Activated CD8-positive, alpha-beta memory T cell treated with anti-CD3 and anti-CD28 coated beads for 48 hours (primary cell): ENCODE measurements around the gene THOC1.

Experiments used
- DNase-seq, 3 experiments: peaks; one replicate each; pipeline ENCODE4 v3.0.0-alpha.2; 2020; ENCODE audit warnings: low read depth in 2 of 3, low spot score in 2 of 3

Gene THOC1

DNA sequence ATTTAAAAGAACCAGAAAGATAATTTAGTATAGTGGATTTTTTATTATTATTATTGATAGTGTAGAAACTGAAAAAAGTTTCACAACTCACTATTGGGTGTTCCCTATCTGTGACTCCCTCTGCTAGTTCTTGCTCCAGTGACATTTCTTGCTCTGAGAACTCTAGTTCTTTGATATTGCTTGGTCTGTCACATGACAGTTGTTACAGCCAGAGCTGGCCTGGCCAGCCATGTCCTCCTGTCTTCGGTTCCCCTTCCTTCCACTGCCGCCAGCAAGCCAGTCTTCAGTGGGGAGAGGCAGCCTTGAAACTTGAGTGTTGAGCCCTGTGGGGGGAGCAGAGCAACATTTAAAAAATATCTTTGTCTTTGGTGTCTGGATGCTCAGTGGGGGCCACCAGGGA is 7.6 kb upstream of the THOC1 start:
- no peak for DNase-seq

DNA sequence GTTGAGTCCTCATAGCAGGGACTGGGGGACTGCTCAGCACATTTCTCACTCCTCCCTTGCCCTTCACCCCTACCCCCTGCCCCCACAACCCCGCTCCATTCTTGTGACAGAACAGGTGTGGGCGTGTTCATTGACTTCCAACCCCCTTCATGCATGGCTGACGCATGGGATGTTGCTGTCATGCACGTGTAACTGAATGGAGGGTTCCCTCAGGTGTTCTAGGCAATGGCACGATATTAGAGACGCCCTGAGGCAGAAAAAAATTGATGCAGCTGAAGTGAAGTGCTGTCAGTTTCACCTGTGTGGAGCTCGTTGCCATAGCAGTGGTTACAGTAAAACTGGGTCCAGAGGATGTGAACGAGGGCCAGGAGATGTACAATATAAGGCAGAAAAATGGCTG is 6.5 kb upstream of the THOC1 start:
- no peak for DNase-seq

GRCh38 chr18:273525-273924 is 5.7 kb upstream of the THOC1 start:
- no peak for DNase-seq

DNA sequence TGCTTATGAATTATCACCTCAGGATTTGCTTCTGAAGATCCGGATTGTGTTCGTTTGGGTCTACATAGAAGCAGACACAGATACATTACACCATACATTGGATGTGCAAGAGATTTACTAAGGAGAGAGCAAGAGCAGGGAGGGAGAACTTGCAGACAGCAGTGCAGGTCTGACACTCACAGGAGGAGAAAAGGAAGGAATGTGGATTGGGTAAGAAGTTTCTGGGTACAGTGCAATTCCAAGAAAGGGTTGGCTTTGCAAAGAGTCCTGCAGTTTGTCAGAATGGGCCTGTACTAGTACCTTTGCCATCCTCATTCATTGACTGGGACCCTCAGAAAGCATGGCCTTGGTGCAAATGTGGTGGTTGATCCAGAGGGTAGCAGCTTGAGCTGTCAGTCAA is 4.8 kb upstream of the THOC1 start:
- DNase-seq = no peak

DNA sequence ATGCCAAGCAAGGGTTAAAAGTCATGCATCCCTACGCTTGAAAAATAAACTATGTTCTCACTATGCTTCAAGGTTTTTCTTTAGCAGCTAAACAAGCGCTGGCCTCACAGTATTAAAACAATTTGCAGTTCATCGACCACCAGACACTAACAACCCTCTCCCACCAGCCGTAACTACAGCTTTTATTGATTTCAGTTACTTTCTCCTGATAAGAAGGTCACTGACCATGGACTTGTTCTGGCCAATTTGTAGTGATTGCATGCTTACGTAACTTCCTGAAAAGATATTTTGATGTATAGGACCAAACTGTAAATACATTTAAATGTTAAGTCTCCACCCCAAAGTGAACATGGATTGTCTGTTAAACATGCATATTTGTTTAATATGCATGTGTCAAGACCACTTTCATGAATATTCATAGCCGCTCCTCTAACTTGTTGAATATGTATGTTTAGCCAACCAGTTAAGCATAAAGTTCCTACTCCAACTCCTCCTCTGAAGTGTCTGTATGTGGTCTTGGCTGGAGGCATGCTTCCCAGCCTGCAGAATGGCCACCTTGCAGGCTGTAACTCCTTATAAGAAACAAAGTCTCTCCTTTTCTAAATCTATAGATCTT is 1.7 kb upstream of the THOC1 start:
- DNase-seq = no peak

DNA sequence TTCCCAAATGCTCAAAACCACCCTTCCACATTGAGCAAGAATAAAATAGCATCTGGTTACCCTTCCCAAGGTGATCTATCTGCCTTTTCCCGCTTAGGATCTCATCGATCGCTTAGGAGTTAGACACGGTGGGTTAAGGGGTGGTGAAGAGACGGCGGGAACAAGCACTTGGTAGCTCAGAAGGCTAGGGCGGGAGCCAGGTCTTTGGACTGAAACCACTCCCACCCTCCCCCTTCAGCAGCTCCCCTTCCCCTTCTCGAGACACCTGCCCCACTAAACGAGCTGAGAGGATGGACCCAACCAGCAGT is 513 bp downstream of the THOC1 start:
- no peak for DNase-seq

- DNase-seq = no peak
These were observed 6.3 kb downstream of the THOC1 start for GRCh38 chr18:261398-262073.

DNA sequence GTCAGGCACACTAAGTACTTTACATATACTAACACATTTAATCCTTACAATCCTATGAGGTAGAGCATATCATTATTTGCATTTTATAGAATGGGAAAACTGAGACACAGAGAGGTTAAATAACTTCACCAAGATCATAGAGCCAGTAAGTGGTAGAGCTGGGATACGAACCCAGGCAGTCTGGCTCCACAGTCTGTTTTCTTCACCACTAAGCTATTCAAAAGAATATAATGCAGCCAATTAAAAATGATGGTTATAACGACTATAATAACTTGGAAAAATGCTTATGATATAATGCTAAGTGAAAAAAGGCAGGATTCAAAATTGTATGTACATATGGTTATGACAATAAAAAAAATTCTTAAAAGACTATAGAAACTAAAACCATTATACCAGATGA is 7.3 kb downstream of the THOC1 start:
- no peak for DNase-seq

- no peak for DNase-seq
These were observed 12.7 kb downstream of the THOC1 start for GRCh38 chr18:255171-255570.

DNA sequence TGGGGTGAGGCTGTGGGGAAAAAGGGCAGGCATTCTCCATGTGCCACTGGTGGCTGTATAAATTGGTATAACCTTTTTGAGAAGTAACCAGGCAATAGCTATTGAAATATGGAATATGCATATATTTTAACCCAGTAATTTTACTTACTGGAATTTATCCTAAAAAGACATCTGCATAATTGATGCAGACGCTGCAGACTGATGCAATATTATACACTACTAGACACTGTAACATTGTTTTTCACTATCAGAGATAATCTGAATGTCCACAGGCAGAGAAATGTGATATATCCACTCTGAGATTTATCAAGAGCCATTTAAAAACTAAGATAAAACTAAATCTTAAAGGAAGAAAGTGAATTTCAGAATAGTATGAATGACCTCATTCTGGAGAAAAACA is 14.7 kb downstream of the THOC1 start:
- no peak for DNase-seq

GRCh38 chr18:251572-251971 is 16.3 kb downstream of the THOC1 start:
- DNase-seq = no peak

GRCh38 chr18:250685-251084 is 17.2 kb downstream of the THOC1 start:
- no peak for DNase-seq

- DNase-seq = no peak
These were observed 19.8 kb downstream of the THOC1 start for GRCh38 chr18:248053-248452.

DNA sequence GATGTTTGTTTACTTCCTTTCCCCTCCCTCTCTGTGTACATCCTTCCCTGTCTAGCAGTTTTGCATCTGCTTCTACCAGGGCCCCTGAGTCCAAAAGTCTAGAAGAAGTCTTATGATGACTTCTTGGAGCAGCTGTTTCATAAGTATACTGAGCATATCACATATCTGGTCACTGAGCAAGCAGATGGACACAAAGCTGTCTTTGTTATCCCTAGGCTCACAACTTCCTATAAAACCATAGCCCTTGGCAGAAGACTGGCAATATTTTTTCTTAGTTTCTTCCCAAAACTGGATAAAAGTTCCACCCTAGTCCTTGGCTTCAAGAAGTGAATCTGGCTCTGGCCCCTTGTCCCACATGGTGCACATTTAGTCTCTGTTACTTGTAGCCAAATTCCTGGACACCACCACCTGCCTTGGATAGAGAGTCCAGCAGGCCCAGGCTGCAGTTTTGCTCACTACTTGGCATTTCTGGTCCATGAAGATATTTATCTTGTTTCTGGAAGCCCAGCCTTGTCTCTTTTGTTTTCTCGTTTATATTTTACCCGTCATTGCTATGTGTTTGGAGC is 22.5 kb downstream of the THOC1 start:
- no peak for DNase-seq

- no peak for DNase-seq
These were observed 27.7 kb downstream of the THOC1 start for GRCh38 chr18:240175-240574.

DNA sequence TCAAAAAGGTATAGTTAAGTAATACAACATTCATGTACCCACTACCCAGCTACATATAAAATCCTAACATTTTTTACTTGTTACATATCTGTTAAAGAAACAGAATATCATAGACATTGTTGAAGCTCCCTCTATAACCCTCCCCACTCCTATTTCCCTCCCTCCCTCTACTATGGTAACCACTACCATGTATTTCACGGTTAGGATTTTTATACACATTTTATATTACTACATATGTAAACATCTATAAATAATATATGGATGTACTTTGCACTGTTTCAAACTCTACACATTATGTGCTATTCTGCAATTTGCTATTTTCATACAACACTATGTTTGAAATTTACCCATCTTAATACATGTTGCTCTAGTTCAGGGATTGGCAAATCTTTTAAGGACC is 36.3 kb downstream of the THOC1 start:
- DNase-seq = no peak

GRCh38 chr18:228586-228985 is 39.3 kb downstream of the THOC1 start:
- DNase-seq = no peak

DNA sequence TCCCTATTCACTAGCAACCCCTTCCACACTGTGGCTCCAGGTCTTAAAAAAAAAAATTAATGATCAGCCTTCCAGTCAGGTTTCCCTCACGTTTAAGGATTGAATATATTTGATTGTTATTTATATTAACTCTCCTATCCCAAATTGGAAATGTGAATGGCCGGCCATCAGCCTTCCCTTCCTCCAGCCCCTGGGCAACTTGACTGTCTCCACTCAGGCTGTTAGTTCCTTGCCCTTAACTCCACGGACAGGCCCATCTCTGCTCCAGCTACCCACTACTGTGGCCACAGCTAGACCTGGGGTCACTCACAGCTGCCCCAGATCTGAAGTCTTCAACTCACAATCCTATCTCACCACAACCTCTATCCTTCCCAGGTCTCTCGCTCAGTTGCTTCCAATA is 39.9 kb downstream of the THOC1 start:
- no peak for DNase-seq

GRCh38 chr18:227374-227773 is 40.5 kb downstream of the THOC1 start:
- DNase-seq = no peak

- no peak for DNase-seq
These were observed 42.1 kb downstream of the THOC1 start for GRCh38 chr18:225745-226144.

DNA sequence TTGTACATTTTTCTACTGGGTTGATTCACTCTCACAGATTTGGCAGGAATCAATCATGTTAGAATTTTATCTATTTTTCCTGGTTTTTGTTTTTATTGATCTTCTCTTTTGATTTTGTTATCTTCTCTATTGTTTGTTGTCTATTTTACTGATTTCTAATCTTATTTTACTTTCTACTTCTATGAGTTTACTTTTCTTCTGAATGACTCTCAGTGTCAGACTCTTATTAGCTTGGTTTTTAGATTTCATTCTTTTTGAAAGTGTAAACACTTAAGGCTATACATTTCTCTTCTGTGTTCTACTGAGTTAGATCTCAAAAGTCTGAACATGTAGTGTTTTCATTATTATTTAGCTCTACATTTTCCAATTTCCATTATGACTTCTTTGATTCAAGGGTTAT is 47.1 kb downstream of the THOC1 start:
- no peak for DNase-seq

- DNase-seq = no peak
These were observed 50.1 kb downstream of the THOC1 start for GRCh38 chr18:217532-218336.
